ENCODE results near the gene ADORA3.

- TF ChIP-seq SUZ12 (IDR thresholded peaks at IDR 0.05; ENCODE audit: extremely low read depth, insufficient read depth, insufficient read length) (no peak), YY1 (IDR thresholded peaks at IDR 0.05; ENCODE audit: insufficient read depth, insufficient read length) (no peak), ZNF274 (IDR thresholded peaks at IDR 0.05; ENCODE audit: low read depth, low read length) (no peak)
Observed at GRCh38 chr1:111553196-111553595, 49.8 kb upstream of the ADORA3 start.

All from NT2/D1 (cell line).